ENCODE measurements around the gene METTL21C. TPM values are rescaled to one million over a fixed set of nuclear protein-coding genes. Genes with fewer than 3 reads are reported as not detected.

METTL21C gene
- polyA plus RNA-seq, 3 donors: not detected

GRCh38 chr13:102678339-102679107 is 16.3 kb downstream of the METTL21C start:
- no peak overlapping the region for H3K27ac Mint-ChIP-seq
- H3K4me3 Mint-ChIP-seq: no peak overlapping the region
- H3K27me3 ChIP-seq (ENCODE audit: control insufficient read depth in 2 of 2, insufficient read depth in 2 of 2, low read length in 2 of 2): no peaks in the 10 kb centered on the region
- no peaks in the 10 kb centered on the region for H3K9me3 ChIP-seq (replicated peaks in 1 of 2; ENCODE audit: control insufficient read depth in 1 of 2, insufficient read depth in 1 of 2, low read length in 2 of 2)
- no peaks in the 10 kb centered on the region for H4K20me1 ChIP-seq (ENCODE audit: insufficient read depth, low read length)
- H3K9ac ChIP-seq (ENCODE audit: insufficient read depth, low read length, poor library complexity, severe bottlenecking): no peak overlapping the region
- no CpG with 5 or more reads among the region's 5 CpGs for WGBS (ENCODE audit: insufficient coverage)
- peaks cover 17% of the 10 kb centered on the region for H3K4me1 Mint-ChIP-seq
- no peak overlapping the region for H2AFZ ChIP-seq (ENCODE audit: insufficient read depth, low read depth, low read length, poor library complexity, severe bottlenecking)
- DNase-seq: no peak
- no peak for TF ChIP-seq CTCF (IDR thresholded peaks at IDR 0.05)
- peaks cover 58 to 69% of the 10 kb centered on the region in 2 donors for H3K36me3 ChIP-seq (replicated peaks in 1 of 2; ENCODE audit: control insufficient read depth in 1 of 2, insufficient read depth in 2 of 2, low read length in 2 of 2)
- no peak overlapping the region for H3K4me3 ChIP-seq (replicated peaks in 1 of 3; ENCODE audit: low read depth in 2 of 3, low read length in 3 of 3)
- peaks cover 44 to 48% of the 10 kb centered on the region in 2 donors for H3K36me3 Mint-ChIP-seq
- no peaks in the 10 kb centered on the region for H3K79me2 ChIP-seq (ENCODE audit: insufficient read depth, low read length)
- peaks cover 0 to 3% (median 3%) of the 10 kb centered on the region in 3 donors for H3K27me3 Mint-ChIP-seq (ENCODE audit: low read depth in 3 of 3)
- H3K4me1 ChIP-seq (ENCODE audit: control insufficient read depth in 1 of 2, insufficient read depth in 2 of 2, low read length in 2 of 2): peaks cover 13% of the 10 kb centered on the region in 2 donors
- intact Hi-C loops (cut with micrococcal nuclease): no loop called here
- H3K4me2 ChIP-seq (replicated peaks; ENCODE audit: extremely low read depth, low read length, poor library complexity, severe bottlenecking): no peak overlapping the region
- peaks cover 0 to 5% (median 0%) of the 10 kb centered on the region in 7 donors for H3K9me3 Mint-ChIP-seq
- H3K27ac ChIP-seq (ENCODE audit: low read depth in 1 of 2, low read length in 2 of 2): no peak overlapping the region

GRCh38 chr13:102677122-102677521 is 17.7 kb downstream of the METTL21C start:
- Mint-ChIP-seq H3K36me3 (peaks cover 57 to 59% of the 10 kb centered on the region in 2 donors), H3K4me1 (peaks cover 17% of the 10 kb centered on the region), H3K27ac (no peak overlapping the region), H3K4me3 (no peak overlapping the region), H3K27me3 (ENCODE audit: low read depth in 3 of 3) (peaks cover 0 to 3% (median 0%) of the 10 kb centered on the region in 3 donors), H3K9me3 (peaks cover 0 to 5% (median 0%) of the 10 kb centered on the region in 7 donors)
- H3K9me3 ChIP-seq (replicated peaks in 1 of 2; ENCODE audit: control insufficient read depth in 1 of 2, insufficient read depth in 1 of 2, low read length in 2 of 2): no peaks in the 10 kb centered on the region
- peaks cover 69 to 83% of the 10 kb centered on the region in 2 donors for H3K36me3 ChIP-seq (replicated peaks in 1 of 2; ENCODE audit: control insufficient read depth in 1 of 2, insufficient read depth in 2 of 2, low read length in 2 of 2)
- no peaks in the 10 kb centered on the region for H3K27me3 ChIP-seq (ENCODE audit: control insufficient read depth in 2 of 2, insufficient read depth in 2 of 2, low read length in 2 of 2)
- DNase-seq: no peak
- no peak overlapping the region for H2AFZ ChIP-seq (ENCODE audit: insufficient read depth, low read depth, low read length, poor library complexity, severe bottlenecking)
- no peak overlapping the region for H3K9ac ChIP-seq (ENCODE audit: insufficient read depth, low read length, poor library complexity, severe bottlenecking)
- peaks cover 13% of the 10 kb centered on the region in 2 donors for H3K4me1 ChIP-seq (ENCODE audit: control insufficient read depth in 1 of 2, insufficient read depth in 2 of 2, low read length in 2 of 2)
- TF ChIP-seq CTCF (IDR thresholded peaks at IDR 0.05): no peak
- no peaks in the 10 kb centered on the region for H4K20me1 ChIP-seq (ENCODE audit: insufficient read depth, low read length)
- H3K4me3 ChIP-seq (replicated peaks in 1 of 3; ENCODE audit: low read depth in 2 of 3, low read length in 3 of 3): no peak overlapping the region
- no peak overlapping the region for H3K4me2 ChIP-seq (replicated peaks; ENCODE audit: extremely low read depth, low read length, poor library complexity, severe bottlenecking)
- WGBS (ENCODE audit: insufficient coverage): 100% methylated on average over 4 of the region's 4 CpGs
- H3K79me2 ChIP-seq (ENCODE audit: insufficient read depth, low read length): no peaks in the 10 kb centered on the region
- intact Hi-C loops (cut with micrococcal nuclease): no loop called here
- no peak overlapping the region for H3K27ac ChIP-seq (ENCODE audit: low read depth in 1 of 2, low read length in 2 of 2)

All from CD14-positive monocyte (primary cell).